T-helper 1 cell treated with Interleukin-12 subunit alpha and Interleukin-12 subunit beta and Interleukin-4 antibody, amounts not matched to agents 30 ng/mL and 1 ng/mL, for 36 hours (primary cell): Measurements from ENCODE around the gene WDR49. TPM values are rescaled to one million over a fixed set of nuclear protein-coding genes. Genes with fewer than 3 reads are reported as not detected.

Experiments
- intact Hi-C: fragments of 100-400 bp; cut with micrococcal nuclease; formaldehyde crosslinking; loops from one replicate; pipeline ENCODE4 v1.15.1; 2024
- total RNA-seq: library from RNA; stranded (reverse); gene quantifications from 2 replicates; pipeline ENCODE4 v1.2.3, GENCODE V29; 2022

Gene WDR49
- total RNA-seq, 1 donor from 2014 or later = 0.32 TPM

GRCh38 chr3:167489571-167489970 lies 164.2 kb downstream of the WDR49 start:
- intact Hi-C loops = no loop called here

DNA sequence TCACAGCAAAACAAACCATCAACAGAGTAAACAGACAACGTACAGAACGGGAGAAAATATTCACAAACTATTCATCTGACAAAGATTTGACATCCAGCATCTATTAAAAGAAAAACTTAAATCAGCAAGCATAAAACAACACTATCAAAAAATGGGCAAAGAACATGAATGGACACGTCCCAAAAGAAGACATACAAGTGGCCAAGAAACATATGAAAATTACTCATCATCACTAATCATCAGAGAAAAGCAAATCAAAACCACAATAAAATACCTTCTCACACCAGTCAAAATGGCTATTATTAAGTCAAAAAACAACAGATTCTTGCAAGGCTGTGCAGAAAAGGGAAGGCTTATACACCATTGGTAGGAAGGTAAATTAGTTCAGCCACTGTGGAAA lies 166.2 kb downstream of the WDR49 start:
- intact Hi-C loops = no loop called here

DNA sequence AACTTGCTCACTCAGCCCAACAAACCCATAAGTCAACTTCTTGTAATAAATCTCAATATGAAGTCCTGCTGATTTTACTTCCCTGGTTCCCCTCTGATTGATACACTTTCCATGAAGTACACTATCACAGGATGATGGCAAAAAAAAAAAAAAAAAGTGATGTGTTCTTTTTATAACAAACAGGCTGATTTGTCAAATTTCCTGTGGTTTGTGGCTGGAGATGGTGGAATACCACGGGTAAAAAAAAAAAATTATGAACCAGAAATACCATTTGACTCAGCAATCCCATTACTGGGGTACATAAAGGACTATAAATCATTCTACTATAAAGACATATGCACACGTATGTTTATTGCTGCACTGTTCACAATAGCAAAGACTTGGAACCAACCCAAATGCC lies 169.2 kb downstream of the WDR49 start:
- intact Hi-C loops = no loop called here

GRCh38 chr3:167483708-167484475 lies 169.8 kb downstream of the WDR49 start:
- intact Hi-C loops = no loop called here

GRCh38 chr3:167481164-167481563 lies 172.6 kb downstream of the WDR49 start:
- intact Hi-C loops = no loop called here

GRCh38 chr3:167480748-167481147 lies 173.0 kb downstream of the WDR49 start:
- intact Hi-C loops = no loop called here

GRCh38 chr3:167473863-167474262 lies 179.9 kb downstream of the WDR49 start, which contains the start of gene SERPINI2:
Gene SERPINI2, minus strand, starts transcription at chr3:167474042. Its CDS starts 2,208 bp downstream, at chr3:167471834.
- intact Hi-C loops = no loop called here

- intact Hi-C loops = no loop called here
Observed at GRCh38 chr3:167469381-167469780, 184.4 kb downstream of the WDR49 start.

GRCh38 chr3:167467848-167468611 lies 185.7 kb downstream of the WDR49 start:
- intact Hi-C loops = no loop called here

- intact Hi-C loops = no loop called here
Observed at GRCh38 chr3:167466966-167467365, 186.8 kb downstream of the WDR49 start.

DNA sequence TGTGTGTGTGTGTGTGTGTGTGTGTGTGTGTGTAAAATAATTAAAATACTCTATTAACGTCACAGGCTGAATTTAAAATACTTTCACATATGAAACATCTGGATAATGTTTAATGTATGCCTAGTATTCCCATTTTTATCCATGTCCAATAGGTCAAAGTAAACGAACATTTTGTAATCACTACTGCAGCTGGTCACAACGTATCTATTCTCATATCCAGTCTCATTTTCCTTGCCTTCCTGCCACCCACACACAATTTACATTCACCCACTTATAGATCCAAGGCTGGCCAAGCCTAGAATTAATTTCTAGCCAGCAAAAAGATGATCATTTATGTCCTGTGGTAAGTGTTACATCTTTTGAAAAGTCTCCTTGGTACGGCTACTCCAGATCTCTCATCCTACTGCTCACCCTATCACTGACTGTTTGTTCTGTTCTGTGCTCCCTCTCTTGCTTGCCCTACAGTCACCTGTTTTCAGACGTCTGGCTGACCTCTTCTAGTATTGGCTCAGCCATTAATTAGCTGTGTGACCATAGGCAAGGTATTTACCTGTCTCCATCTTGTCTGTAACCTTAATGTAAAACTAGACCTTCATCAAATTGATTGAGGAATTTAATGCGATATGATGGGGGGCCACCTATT lies 197.5 kb downstream of the WDR49 start:
- intact Hi-C loops = no loop called here

GRCh38 chr3:167453815-167454214 lies 199.9 kb downstream of the WDR49 start:
- intact Hi-C loops = no loop called here

GRCh38 chr3:167451282-167451681 lies 202.5 kb downstream of the WDR49 start:
- intact Hi-C loops = no loop called here

DNA sequence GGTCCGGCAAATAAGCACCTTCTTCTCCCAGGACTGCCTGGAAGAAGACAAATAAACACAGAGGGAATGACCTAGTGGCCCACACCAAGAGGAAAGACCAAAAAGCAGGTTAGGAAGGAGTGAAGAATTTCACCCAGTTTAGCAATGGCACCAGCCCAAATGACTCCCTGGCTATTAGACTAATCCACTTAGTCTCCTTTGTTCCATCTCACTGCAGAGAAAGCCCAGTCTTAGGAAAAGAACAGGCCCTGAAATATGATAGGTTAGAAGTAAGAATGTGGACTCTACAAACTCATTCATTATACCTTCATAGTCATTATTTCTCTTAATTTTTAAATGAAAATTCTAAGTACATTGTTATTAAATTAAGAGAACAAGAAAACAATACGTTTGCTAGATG lies 203.1 kb downstream of the WDR49 start:
- intact Hi-C loops = no loop called here

GRCh38 chr3:167450195-167450594 lies 203.5 kb downstream of the WDR49 start:
- intact Hi-C loops = no loop called here

DNA sequence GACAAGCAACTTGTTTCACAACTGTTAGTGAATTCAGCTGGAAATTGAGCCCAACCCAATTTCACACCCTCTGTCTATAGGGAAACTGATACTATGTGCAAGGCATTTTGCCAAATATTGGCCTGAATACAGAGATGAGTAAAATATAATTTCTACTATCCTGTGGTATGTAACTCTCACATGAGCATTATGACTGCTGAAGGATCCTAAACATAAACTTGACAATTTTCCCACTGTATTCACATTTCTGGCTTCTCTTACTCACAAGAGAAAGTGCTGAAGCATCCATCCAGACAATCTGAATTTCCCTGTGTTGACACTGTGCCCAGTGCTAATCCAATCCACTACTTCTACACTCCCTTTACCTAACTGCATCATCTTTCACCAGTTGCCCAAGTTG lies 208.3 kb downstream of the WDR49 start:
- intact Hi-C loops = no loop called here

- intact Hi-C loops = no loop called here
Observed at GRCh38 chr3:167441256-167441655, 212.5 kb downstream of the WDR49 start.

DNA sequence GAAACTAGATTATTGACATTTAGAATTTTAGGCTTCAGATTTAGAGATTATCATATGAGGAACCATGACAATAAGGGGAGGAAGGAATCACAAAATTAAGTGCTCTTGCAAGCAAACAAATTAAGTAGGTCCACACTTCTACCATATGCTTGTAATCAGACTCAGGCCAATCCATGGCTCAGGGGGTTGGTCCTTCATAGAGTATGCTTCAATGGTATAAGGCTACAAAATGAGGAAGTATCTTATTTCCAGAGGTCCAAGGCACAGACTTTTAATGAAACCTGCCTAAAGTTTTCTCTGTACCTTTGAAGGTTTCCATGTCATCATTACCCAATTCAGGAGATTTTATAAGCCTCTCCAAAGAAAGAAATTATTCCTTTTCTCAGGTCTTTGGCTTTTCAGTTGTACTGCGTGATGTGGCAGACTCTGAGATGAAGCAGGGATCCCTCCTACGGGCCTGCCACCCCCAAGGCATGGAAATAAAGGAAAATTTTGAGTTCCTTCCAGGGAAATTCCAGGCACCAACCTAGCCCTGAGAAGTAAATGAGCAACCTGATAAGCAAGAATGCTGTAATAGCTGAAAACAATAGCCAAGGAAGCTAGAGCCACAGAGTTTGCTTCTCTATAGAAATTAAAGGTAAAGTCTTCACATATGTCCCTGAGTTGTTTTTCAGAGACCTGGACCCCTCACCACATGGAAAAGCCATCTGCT lies 216.2 kb downstream of the WDR49 start:
- intact Hi-C loops = no loop called here
